Kidney capillary endothelial cell (primary cell): ENCODE results near the gene MYRFL.
"Not testable (repeated sequence)": the region's sequence is repeated elsewhere in the genome, so short reads cannot be mapped to it uniquely, and the experiment has no call there.

Experiments
- DNase-seq: peaks from one replicate; pipeline ENCODE4 v3.0.0-alpha.2; 2018; ENCODE audit warnings: low spot score

Gene MYRFL

GRCh38 chr12:69844416-69844815 lies 19.4 kb downstream of the MYRFL start:
- DNase-seq = no peak

DNA sequence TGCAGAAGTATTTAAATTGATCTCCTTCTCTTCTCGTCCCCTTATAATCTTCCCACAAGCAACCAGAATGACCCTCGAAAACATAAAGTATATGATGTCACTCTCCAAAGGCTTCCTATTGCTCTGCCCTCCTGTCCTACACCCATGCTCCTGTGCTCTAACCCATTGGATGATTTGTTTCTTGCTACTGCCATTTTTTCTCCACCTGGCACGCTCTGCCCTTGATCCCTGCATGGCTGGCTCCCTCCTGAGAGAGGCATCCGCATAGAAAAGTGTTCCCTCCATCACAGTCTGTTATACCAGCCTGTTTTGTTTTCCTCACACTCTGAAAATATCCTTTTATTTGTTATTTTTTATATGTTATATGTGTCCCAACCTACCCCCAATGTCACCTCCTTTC lies 19.8 kb downstream of the MYRFL start:
- no peak for DNase-seq

- no peak for DNase-seq
Observed at GRCh38 chr12:69846976-69847375, 21.9 kb downstream of the MYRFL start.

- no peak for DNase-seq
Observed at GRCh38 chr12:69851976-69852375, 26.9 kb downstream of the MYRFL start.

GRCh38 chr12:69853176-69853961 lies 28.3 kb downstream of the MYRFL start:
- not testable (repeated sequence) for DNase-seq

DNA sequence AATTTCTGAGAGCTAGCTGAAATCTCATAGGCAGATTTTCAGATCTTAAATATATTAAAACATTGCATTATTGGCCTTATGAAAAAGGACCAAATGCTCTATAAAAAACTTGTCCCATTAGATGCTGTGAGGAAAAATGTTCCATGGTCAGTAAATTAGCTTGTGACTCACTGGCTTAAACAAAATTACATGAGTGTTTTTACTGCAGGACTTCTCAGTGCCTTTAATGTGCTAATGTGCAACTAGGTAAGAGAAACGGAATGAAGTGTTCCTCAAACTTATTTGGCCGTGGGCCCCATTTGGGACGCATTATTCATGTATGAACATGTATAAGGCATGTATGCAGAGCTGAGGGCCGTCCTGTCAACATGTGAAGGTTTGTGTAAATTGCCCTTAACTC lies 41.7 kb downstream of the MYRFL start:
- DNase-seq = no peak

DNA sequence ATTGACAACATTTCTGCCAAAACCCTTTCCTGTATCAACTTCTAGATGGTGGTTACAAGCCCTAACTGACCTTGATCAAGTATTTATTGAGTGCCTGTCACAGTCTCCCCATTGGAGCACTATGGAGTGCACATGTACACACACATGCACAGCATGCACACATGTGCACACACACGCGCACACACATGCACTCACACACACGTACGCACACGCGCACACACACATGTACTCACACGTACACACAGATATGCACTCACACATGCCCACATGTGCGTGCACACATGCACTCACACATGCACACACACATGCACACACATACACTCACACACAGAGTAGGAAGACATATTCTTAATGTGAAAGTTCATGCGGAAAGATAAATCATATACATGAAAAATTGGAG lies 43.7 kb downstream of the MYRFL start:
- DNase-seq = no peak

- DNase-seq = no peak
Observed at GRCh38 chr12:69872804-69873203, 47.8 kb downstream of the MYRFL start.

- DNase-seq = peak; percentile 65
Observed at GRCh38 chr12:69873429-69873828, 48.4 kb downstream of the MYRFL start.

DNA sequence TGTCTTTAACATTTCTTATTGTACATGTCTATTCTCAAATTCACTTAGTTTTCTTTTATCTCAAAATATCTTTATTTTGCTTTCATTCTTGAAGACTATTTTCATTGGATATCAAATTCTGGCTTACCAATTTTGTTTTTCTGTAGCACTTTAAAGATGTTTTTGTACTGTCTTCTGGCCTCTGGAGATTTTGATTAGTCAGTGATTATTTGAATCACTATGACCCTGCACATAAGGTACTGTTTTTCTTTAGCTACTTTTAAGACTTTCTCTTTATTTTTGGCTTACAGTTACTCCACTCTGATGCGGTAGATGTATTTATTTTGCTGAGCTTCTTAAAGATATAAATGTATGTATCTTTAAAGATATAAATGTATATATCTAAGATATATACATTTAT lies 49.6 kb downstream of the MYRFL start:
- DNase-seq = no peak

- DNase-seq = no peak
Observed at GRCh38 chr12:69875416-69875935, 50.4 kb downstream of the MYRFL start.

- DNase-seq = peak; percentile 67
Observed at GRCh38 chr12:69879007-69879960, 54.3 kb downstream of the MYRFL start.

DNA sequence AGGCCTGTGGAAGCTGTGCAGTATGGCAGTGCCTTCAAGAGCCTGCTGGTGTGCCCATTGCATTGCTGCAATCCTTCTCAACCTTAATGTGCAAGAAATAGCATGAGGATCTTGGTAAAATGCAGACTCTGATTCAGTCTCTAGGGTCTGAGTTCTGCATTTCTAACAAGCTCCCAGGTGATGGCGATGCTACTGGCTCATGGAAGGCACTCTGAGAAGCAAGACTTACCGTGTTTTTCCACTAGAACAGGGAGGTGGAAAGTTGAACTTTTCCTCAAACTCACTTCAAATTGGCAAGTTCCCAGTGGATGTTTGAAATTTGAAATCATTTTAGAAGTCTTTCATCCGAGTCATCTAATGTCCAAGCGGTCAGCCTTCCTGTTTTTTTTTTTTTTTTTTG lies 55.5 kb downstream of the MYRFL start:
- DNase-seq = no peak

- DNase-seq = no peak
Observed at GRCh38 chr12:69881771-69882170, 56.7 kb downstream of the MYRFL start.

DNA sequence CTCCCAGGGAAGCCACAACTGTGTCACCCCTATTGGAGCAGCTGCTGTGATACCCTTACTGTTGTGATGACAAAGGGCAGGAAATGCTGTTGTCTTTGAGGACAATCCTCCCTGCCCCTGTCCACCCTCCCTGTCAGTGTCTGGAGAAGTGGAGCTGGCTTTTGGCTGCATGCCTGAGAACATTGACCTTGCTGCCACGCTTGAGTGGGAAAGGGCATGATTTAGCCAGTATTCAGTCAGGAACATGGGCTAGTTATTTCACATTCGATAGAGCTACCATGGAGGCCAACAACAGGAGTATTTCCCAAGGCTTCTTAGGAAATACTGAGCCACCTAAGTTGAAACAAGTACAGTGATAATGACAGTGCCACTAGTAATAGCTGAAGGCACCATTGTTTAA lies 59.4 kb downstream of the MYRFL start:
- DNase-seq = no peak

DNA sequence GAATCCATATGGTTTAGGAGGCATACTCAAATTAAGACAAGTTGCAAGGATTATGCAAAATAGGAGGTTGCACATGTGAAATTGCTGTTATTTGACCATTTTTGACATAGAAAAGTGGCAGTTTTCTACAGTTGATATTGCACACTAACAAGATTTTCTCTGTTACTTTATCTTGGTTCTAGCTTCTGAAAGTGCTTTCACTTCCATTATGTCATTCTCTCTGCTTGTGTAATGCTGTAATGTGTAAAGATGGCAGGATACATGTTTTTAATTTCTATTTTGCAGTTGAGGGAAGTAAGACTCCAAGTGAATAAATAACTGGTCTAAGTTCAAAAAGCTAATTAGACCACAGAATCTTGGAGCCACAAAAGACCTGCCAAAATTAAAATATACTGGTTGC lies 60.6 kb downstream of the MYRFL start:
- DNase-seq = no peak

DNA sequence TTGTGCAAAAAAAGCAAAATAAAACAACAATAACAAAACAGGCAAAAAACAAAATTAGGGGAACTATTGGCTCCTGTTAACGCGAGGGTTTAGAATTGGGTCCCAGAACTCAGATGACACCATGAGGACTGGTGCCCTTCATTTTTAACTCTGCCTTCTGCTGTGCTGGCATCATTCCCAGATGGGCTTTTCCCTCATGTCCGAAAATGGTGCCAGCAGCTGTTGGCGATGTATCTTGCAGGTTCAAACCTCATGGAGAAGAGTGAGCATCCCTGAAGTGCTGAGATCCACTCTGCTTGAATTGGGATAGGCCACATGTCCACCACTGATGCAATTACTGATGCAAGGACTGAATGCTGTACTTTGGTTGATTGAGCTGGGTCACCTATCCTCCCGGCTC lies 61.1 kb downstream of the MYRFL start:
- no peak for DNase-seq

GRCh38 chr12:69886715-69887114 lies 61.7 kb downstream of the MYRFL start:
- DNase-seq = no peak

DNA sequence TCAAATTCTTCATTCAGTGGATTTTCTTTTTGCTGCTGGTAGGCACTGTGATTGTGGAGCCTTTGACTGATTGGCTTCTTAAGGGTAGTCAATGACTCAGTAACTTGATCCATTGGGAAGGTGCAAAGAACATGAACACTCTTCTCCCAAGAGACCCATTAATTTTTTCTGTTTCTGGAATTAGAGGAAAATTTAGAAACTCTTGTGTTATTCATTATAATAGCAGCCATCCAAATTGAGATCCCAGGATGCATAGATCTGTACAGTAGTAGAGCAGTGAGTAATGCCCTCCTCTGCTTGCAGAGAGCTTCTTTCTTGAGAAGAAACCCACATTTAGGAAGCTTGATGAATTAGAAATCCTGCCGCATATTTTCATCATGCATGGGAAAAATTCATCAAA lies 63.9 kb downstream of the MYRFL start:
- no peak for DNase-seq

DNA sequence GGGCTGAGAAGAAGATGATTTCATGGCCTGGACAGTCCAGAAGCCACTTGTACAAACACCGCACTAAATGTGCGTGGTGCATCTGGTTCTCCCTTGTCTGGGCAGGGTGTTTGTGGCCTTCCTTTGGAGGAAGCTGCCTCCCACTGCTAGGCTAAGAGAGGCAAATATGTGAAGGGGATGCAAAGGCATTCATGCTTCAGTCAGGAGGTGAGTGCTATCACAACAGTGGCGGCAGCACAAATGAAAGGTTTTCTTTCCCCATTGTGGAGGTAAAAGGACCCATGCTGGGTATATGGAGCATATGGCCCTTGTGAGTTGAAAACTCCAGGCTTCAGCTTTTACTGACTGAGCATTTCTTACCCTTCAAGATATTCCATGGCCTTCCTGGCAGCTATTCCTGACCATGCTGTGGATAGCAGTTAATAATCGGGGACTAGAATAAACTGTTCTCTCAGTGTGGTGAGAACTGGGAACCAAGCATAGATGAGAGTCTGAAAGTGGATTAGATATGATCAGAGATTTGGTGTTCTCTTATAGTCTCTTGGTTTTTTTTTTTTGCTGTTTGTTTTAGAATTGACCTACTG lies 69.9 kb downstream of the MYRFL start:
- no peak for DNase-seq

GRCh38 chr12:69896653-69897381 lies 71.8 kb downstream of the MYRFL start:
- DNase-seq = no peak

DNA sequence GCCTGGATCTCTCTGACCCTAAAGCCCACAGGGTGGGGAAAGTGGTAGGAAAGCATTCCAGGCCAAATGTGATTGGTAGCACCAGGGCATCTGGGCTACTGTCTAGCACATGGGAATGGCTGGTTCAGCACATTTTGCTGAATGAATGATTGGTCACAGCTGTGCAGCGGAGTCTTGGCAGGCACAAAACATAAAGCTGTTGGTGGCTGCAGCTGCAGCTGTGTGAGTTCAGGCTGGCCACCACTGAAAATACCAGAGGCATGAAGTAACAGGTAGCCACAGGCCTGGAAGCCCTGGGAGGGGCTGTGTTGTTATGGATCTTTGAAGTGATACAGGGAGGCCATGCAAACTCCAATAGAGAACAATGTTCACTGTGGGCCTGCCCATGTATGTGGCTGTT lies 72.7 kb downstream of the MYRFL start:
- no peak for DNase-seq
